Gastroesophageal sphincter (tissue), 3 donors: ENCODE data around the gene PLAU.

Experiments used
- CTCF ChIP-seq, 4 experiments: fragments of 200-600 bp in 2 of 4; fragments of 450-650 bp in 2 of 4; sonication (generic) in 1 of 4; IDR thresholded peaks; one replicate each; pipeline ENCODE4 v1.5.1; 2017 to 2019; ENCODE audit warnings: antibody characterized with exemption in 4 of 4, mild to moderate bottlenecking in 2 of 4, moderate library complexity in 2 of 4
- EP300 ChIP-seq: sonication (generic); formaldehyde crosslinking; IDR thresholded peaks from one replicate; pipeline ENCODE4 v1.6.1; 2017; ENCODE audit warnings: antibody characterized with exemption, mild to moderate bottlenecking
- POLR2A ChIP-seq, 2 donors: fragments of 450-650 bp; IDR thresholded peaks; one replicate each; pipeline ENCODE4 v1.6.1; 2017; ENCODE audit warnings: antibody characterized with exemption in 2 of 2, mild to moderate bottlenecking in 2 of 2, moderate library complexity in 1 of 2

GRCh38 chr10:73959484-73960243 is 48.7 kb downstream of the PLAU start:
- no peak for TF ChIP-seq POLR2A (IDR thresholded peaks at IDR 0.05)
- TF ChIP-seq EP300: no peak
- no peak for TF ChIP-seq CTCF (IDR thresholded peaks at IDR 0.05)
